GM19239 (cell line): ENCODE data around the gene SGPL1.

Source experiments
- DNase-seq: peaks from one replicate; pipeline ENCODE4 v3.0.0; 2011; ENCODE audit warnings: low spot score; ENCODE audit not compliant: insufficient read length
- FAIRE-seq: peaks from 2 replicates; lab custom pipeline; 2011; peaks lifted over from hg19 to GRCh38; lab: Jason Lieb, UNC

SGPL1 gene

DNA sequence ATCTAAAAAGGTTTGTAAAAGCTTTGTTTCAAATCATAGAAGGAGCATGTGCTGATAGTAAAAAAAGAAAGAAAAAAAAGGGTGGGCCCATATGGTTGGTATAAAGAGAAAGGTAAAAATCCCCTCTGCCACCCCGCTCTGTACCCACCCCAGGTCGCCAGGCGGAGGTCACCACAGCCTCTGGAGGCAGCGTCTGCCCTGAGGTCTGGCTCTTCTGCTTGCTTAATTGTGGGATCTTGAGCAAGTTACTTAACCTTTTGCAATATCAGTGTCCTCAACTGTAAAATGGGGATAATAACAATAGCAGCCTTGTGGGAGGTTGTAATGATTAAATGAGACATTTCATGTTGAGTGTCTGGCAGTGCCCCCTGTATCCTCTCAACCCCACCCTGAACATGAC lies 83.3 kb downstream of the SGPL1 start:
- no peak for FAIRE-seq
- DNase-seq = no peak

DNA sequence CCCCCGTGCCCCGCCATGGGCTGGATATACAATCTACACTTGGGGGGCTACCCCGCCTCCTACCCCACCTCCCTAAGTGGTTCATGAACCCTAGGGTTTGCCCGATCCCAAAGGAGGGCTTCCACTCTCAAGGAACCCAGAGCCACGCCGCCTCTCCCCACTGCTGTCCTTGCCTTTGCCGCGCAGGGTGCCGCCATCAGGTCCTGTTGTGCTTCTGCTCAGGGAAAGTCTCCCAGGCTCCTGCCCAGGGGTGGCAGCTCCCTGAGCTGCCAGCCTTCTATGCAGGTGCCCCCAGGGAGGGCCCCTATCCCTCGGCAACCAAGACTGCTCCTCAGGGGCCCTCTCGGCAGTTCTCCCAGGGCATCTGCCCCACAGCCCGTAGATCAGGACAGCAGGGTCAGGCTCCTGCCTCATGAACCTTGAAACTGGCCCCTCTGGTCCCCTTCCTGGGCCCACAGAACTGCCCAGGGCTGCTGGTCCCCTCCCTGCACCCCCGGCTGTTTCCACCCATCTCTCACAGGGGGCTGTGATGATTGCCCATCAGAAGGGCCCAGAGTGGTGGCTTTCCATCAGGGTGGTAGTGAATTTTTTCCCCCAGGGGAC lies 85.6 kb downstream of the SGPL1 start:
- no peak for FAIRE-seq
- DNase-seq = no peak

DNA sequence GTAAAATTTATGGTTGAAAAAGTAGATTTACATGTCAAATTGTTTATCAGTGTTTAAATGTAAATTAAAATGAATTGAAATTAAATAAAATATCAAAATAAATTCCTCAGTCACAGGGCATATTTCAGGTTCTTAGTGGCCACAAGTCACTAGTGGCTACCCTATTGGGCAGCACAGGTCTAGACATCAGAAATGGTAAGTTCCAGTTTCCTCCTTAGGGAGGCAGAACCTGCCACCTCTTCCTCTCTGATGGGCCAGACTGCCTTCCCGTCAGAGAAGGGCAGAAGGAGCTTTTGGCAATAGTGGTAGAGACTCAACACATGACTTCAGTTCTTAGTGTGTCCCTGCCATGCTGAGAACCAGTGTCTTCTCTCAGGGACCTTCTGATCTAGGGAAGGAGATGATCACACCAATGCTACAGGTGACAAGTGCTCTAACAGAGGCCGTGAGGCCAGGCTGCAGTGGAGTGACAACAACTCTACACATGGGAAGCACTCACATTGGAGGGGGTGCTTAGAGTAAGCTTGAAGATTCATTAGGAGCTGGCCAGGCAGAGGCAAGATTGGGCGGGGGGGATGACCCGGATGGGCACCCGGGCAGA lies 87.0 kb downstream of the SGPL1 start:
- DNase-seq (no peak), FAIRE-seq (no peak)

DNA sequence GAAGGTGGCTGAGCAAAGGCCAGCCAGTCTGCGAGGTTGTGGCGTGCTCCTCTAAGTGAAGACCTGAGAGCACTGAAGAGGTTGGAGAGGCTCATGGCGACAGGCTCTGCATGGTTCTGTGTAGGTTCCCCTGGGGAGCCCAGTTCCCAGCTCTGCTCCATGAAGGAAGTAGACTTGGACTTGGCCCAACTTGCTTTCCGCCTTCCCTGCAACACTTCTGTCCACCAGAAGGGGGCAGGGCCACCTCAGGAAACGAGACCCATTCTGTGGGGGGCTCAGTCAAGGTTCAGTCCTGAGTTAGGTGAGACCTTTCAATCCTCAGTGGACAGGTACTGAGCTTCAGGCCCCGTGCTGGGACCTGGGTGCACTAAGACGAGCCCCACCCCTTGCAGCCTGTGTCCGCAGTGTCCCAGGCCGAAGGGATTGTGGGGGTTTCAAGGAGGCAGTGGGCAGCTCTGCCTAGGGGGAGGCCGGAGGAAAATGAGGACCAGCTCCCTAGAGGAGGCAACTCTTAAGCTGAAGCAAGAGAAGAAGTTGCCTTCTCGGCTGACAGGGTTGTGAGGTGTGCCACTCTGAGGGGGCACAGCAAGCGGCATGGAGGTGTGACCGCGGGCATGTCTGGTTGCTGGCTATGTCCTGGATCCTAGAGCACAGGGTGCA lies 87.6 kb downstream of the SGPL1 start:
- FAIRE-seq = peak; percentile 80
- DNase-seq = peak; percentile 50

DNA sequence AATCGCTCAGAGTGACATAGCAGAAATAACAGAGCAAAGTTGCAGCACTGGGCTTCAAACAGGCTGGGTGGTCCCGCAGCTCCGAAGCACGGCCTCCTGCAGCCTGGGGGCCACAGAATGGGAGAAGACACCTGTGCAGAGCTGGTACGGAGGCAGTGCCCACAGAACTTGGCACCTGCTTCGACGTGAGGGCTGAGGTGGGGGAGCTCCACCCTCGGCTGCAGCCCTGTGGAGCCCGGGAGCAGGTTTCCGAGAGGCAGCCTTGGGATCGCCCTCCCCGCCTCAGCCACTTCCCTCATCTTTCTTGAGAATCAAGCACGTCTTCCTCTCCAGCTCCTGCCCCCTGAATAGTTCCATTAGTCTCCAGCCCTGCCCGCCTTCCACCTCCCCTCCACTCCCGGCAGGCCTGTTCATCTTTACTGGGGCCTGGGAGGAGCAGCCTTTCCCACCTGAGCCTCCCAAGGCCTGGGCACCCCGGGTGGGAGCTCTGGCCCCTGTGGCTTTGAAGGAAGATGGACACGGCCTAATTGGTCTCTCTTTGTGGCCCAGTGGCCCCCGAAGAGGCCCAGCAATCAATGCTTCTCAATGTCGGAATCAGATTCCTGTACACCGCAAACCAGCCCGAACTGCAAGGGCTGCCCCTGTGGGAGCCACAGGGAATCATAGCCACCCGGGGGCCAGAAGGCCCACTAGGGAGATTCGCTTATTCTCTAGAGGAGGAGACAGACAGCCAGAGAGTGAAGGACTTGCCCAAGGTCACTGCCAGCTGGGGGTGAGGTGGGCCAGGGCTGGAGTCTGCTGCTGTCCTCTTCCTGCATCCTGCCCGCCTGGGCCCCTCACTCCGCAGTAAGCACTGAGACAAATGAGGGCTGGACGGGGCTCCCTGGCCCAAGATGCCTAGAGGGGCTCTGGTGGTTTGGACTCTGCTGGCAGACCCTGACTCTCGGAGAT lies 89.6 kb downstream of the SGPL1 start:
- DNase-seq (no peak), FAIRE-seq (no peak)

DNA sequence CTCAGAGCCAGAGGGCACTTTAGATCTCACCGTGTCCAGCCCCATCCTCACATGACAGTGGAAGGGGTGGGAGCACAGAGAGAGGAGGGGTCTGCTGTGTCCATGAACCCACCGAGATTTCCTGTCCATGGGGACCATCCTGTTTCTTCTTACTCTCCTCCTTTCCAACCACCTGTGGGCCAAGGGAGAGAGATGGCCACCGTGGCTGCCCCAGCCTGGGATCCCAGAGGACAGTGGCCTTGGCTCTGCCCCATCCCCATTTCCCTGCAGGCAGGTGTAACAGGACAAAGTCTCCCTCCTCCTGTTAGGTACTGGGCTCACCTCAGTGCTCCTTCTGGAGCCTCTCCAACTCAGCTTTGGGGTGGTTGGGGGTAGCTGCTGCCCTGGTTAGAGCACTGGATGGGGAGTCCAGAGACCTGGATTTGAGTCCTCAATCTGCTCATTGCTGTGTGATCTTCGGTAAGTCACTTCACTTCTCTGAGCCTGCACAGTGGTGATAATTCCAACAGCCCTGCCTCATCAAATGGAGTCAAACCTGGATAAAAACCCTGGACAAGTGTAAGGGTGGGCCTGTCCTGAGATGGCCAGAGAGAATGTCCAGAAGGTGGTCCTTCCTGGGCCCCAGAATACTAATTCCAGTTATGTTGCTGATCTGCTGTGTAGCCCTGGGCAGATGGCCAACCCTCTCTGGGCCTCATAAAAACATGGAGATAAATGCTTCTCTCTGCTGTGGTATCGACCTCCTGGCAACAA lies 90.5 kb downstream of the SGPL1 start:
- FAIRE-seq (no peak), DNase-seq (no peak)

DNA sequence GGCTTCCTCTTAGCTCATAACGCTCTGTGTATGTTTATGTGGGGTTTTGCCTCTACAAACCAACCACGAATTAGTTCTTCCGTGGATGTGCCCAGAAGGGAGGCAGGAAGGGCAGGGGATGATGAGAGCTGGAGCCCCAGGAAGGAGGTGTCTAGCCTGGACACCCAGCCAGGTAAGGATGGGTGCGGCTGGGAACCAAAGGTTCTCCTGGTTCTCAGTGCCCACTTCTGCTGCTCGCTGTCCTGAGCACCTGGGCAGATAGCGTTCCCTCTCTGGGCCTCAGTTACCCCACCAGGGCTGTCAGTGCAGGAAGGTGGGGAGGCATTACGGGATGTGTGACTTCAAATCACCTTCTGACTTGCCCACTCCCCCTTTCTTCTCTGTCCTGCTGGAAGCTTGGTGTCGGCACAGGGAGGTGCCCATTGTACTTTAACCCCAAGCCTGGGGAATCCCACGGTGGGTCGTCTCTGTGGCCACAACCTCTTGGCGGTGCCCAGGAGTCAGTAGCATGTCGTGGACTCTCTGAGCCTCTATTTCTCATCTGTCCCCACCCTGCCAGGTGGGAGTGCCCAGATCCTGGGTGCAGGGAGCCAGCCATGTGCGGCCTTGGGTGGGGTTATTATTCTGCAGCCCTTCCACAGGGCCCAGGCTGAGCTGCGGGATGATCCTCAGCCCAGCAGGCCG lies 91.3 kb downstream of the SGPL1 start:
- FAIRE-seq (no peak), DNase-seq (no peak)

DNA sequence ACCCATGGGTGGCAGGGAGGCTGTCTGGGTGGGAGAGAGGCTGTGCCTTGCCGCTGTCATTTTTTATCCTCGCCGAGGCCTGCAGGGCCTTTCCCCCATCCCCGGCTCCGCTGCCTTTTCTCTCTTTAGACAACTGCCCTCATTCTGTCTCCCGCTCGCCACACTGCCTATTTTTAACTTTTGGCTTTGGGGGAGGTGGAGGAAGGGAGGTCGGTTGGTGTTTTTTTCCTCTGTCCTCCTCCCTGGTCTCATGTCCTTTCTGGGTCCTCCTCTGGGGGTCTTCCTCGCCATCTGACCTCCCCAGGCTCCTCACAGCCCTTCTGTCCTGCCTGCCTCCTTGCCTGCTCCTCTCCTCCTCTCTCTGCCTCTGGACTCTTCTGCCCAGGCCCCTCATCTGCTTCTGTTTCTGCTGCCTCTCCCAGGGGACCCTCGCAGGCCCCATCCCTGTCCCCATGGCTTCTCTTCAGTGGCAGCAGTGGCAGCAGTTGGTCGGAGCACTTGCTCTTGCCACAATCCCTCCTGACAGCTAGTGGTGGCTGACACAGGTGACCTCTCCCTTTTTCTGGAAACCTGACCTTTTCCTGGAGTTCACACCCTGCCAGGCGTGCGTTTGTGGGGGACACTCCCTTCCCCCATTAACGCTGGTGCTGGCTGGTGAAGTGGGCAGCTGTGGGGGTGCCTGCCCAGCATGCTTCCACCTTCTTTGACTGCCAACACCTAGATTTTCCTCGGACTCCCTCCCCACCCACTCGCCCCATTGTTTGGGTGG lies 92.1 kb downstream of the SGPL1 start:
- no peak for FAIRE-seq
- DNase-seq = no peak

DNA sequence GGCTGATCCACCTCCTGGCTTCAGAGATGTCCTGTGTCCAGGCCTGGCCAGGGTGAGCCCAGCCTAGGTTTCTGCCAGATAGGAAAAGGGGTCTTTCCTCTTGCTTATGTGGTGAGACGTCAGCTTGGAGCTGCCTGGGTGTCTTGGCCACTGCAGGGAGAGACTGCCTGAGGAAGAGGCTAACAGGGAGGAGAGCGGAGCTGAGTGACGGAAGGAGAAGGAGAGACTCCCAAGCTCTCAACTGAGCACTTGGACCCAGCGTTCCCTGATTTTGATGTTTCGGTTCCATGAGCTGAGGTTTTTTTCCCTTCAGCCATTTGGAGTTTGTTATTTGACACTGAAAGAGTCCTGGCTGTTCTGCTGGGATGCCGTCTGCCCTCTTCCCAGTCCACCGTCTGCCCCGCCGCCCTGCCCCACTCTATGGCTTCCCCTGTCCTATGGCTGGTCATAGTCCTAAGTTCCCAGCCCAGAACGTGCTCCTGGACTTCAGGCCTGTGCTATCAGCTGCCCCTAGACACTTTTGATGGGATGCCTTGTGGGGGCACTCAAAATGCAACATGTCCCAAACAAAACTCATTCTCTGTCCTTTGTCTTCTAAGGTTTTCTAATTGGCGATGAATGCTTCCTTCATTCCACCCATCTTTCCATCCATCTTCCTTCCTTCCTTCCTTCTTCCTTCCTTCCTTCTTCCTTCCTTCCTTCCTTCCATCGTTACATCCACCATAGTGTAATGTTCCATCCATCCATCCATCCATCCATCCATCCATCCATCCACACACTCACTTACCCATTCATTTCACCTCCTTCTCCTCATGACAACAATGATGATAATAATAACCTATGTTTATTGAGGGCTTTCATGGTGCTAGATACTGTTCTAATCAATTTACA lies 92.9 kb downstream of the SGPL1 start:
- DNase-seq = no peak
- FAIRE-seq = no peak

DNA sequence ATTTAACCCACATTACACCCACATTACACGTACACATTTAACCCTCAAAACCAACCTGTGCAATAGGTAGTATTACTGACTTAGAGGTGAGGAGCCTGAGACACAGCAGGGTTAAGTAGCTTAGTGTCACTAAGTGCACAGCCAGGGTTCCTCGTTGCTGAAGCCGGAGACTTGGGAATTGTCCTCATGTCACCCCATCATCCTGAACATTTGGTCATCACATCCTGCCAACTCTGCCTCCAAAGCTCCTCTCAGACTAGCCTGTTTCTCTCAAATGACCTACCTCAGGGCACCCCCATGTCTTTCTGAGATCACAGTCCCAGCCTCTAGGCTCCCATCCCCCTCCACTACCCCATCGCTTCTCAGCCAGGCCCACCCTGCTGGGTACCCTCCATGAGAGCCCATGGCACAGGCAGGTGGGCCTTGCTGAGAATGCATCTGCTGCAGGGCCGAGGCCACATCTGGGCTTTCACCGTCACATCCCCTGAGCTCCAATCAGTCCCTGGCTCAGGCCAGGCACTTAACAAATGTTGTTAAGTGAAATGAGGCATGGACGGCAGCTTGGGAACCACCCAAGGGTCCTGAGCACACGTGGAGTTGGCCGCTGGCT lies 93.7 kb downstream of the SGPL1 start:
- DNase-seq (no peak), FAIRE-seq (no peak)

DNA sequence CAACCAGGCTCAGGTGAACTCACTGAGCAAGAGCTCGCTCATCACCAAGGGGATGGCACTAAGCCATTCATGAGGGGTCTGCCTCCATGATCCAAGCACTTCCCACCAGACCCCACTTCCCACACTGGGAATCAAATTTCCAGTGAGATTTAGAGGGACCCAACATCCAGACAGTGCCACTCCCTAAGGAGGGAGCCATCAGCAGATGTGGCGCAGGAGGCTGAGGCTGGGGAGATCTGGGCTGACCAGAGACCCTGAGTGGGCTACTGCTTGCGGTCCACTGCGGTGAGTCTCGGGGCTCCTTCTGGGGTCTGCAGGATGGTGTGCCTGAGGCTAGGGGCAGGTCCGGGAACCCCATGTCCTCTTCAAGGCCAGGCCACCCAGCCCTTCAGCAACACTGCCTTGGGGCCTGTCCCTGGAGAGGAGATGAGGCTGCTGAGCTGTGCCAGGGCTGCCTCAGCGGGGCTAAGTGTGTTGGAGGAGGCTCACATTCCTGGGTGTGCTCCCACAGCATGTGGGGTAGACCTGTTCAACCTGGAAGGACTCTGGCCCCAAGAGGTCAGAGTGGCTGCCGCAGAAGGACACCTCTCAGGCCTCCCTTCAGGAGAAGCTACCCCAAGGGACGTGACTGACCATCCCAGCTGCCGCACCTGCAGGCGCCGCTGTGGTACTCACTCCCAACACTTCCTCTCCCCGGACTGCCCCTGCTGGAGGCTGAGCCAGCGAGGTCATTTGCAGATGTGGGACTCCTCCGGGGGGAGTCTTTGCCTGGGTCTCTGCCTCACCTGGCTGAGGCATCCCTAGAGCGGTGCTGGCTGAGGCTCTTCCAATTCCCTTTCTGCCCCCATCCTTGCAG lies 95.0 kb downstream of the SGPL1 start:
- DNase-seq = no peak
- no peak for FAIRE-seq

DNA sequence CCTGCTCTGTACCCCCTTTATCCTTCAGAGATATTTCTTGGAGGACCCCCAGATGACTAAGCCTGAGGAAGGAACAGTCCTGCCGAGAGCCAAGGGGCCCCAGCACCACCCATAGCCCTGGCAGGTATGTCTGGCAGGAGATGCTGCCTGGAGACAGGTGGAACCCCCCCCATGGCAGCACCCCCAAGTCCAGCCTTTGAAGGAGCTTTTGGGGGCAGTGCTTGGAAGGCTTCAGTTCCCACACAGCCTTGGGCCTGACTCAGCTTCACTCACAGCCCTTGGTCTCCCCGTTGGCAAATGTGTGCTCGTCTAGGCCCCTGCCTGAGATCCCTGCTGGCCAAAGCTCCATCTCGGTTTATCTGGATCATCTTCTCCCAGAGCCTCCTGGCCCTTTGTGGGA lies 95.6 kb downstream of the SGPL1 start:
- DNase-seq = no peak
- FAIRE-seq = no peak

DNA sequence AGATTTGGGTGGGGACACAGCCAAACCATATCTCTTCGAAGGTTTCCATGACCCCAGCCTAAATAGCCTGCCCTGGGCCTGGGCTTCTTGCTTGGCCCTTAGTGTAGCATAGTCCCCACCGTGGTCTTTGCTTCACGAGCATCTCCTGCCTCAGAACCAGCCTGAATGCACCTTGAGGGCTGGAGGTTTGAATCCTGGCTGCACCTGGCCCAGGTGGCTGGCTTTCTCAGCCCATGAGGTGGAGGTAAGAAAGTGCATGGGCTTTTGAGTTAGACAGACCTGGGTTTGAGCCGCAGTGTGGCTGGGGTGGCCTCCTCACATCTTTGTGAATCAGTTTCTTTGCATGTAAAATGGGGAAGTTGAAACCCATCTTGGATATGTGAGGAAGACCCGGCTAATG lies 96.8 kb downstream of the SGPL1 start:
- FAIRE-seq (no peak), DNase-seq (no peak)

DNA sequence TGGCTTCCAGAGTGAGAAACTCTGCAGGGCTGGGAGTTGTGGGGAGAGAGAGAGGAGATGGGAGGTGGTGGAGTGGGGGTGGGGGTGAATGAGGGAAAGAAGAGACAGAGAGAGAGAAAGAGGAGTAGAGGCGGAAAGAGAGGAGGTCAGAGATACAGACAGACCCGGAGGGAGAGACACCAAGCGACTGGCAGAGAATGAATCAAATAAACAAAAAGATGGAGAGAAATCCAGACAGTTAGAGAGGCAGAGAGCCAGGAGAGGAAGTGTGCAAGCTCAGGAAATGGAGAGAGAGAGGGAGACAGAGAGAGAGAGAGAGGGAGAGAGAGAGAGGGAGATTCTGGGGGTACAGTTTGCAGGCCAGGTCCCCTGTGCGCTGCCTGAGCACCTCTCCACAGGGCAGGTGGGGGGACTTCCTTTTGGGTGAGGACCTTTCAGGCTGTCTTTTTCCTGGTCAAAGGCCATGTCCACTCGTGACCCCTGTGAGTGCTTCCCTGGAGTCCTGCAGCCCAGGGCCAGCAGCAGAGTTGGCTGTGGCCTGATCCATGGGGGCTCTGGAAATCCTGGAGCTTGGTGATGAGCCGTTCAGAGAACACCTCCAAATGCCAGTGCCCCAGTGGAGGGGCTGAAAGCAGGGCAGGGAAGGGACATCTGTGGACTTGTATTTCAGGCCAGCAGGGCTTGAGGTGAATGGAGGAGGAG lies 97.6 kb downstream of the SGPL1 start:
- no peak for FAIRE-seq
- DNase-seq = no peak

DNA sequence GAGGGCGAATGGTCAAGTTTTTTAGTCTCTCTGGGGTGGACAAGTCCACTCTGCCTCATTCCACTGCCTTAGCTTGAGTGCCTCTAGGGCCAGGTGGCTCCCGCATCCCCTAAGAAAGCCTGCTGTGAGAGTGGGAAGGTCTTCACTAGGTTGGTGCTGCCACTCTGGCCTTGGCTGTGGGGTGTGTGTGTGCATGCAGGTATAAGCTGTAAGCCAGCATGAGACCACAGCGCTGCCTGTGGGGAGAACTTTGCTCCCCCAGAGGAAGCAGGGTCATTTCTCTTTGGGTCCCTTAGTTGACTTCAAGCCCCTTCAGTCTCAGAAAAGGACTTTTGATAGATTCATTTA lies 98.1 kb downstream of the SGPL1 start:
- DNase-seq = no peak
- FAIRE-seq = no peak

DNA sequence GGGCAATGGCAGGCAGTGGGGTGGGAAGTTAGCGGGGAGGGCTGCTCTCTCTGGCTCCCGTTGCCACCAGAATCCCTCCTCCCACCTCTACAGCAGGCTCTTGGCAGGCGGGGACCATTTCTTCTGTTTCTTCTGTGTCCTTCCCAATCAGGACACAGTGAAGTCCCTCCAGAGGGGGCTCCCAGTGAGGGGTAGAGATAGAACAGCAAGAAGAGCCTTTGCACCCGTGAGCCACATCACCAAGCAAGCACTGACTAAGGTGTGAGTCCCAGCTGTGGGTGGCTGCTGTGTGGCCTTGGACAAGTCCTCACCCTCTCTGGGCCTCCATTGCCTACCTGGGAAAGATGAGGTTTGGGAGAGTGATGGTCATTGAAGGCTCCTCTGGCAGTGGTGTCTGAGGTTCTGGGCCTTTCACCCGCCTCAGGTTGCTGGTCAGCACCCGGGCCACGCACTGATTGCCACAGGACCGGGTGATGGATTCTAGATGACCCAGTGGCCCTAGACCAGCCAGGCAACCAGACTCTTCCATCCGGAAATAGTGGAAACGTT lies 98.6 kb downstream of the SGPL1 start:
- no peak for FAIRE-seq
- DNase-seq = no peak
